ENCODE data around the gene UCP1.
A peak's percentile ranks its signal among the peaks of the same experiment; 100 is the strongest.

UCP1 gene

GRCh38 chr4:140568507-140569306 lies at the start of gene UCP1:
TSS of gene UCP1 (minus strand) at chr4:140568961. CDS start at chr4:140568729, 232 bp downstream.
- DNase-seq: peak; percentile 0

- no peak for DNase-seq
Observed at GRCh38 chr4:140617499-140618248, 48.9 kb upstream of the UCP1 start.

- DNase-seq: no peak
Observed at GRCh38 chr4:140615451-140615850, 46.7 kb upstream of the UCP1 start.

GRCh38 chr4:140612357-140612756 lies 43.6 kb upstream of the UCP1 start:
- no peak for DNase-seq

- peak; percentile 7 for DNase-seq
Observed at GRCh38 chr4:140611854-140612253, 43.1 kb upstream of the UCP1 start.

GRCh38 chr4:140609548-140610425 lies 41.0 kb upstream of the UCP1 start:
- DNase-seq: peak; percentile 48

GRCh38 chr4:140607852-140608251 lies 39.1 kb upstream of the UCP1 start:
- DNase-seq: no peak

GRCh38 chr4:140604544-140604943 lies 35.8 kb upstream of the UCP1 start:
- no peak for DNase-seq

GRCh38 chr4:140603286-140603685 lies 34.5 kb upstream of the UCP1 start:
- DNase-seq: no peak

- no peak for DNase-seq
Observed at GRCh38 chr4:140602714-140603113, 34.0 kb upstream of the UCP1 start.

- DNase-seq: no peak
Observed at GRCh38 chr4:140600408-140600807, 31.6 kb upstream of the UCP1 start.

- DNase-seq: no peak
Observed at GRCh38 chr4:140595065-140595464, 26.3 kb upstream of the UCP1 start.

- no peak for DNase-seq
Observed at GRCh38 chr4:140584439-140584838, 15.7 kb upstream of the UCP1 start.

GRCh38 chr4:140581078-140581477 lies 12.3 kb upstream of the UCP1 start:
- DNase-seq: no peak

GRCh38 chr4:140579278-140579677 lies 10.5 kb upstream of the UCP1 start:
- no peak for DNase-seq

- DNase-seq: no peak
Observed at GRCh38 chr4:140575489-140575888, 6.7 kb upstream of the UCP1 start.

GRCh38 chr4:140571620-140572019 lies 2.9 kb upstream of the UCP1 start:
- DNase-seq: no peak

GRCh38 chr4:140569307-140569638 lies 512 bp upstream of the UCP1 start:
- DNase-seq: no peak

GRCh38 chr4:140559696-140560095 lies 9.1 kb downstream of the UCP1 start:
- no peak for DNase-seq

GRCh38 chr4:140557831-140558435 lies 10.8 kb downstream of the UCP1 start:
- no peak for DNase-seq

GRCh38 chr4:140556372-140557085 lies 12.2 kb downstream of the UCP1 start:
- no peak for DNase-seq

GRCh38 chr4:140533951-140534480 lies 34.7 kb downstream of the UCP1 start:
- DNase-seq: peak; percentile 74
